Endothelial cell of umbilical vein (primary cell): ENCODE results near the gene NTN1. TPM values are rescaled to one million over a fixed set of nuclear protein-coding genes. Genes with fewer than 3 reads are reported as not detected.

Experiments
- BruUV-seq: library from RNA; stranded (reverse); fragments of 400-500 nt; replicated peaks from 2 replicates; lab custom pipeline; 2021; lab: Mats Ljungman, UMichigan
- CTCF ChIA-PET: fragments of 300-600, 350-600 bp; sonication (Branson Sonifier 250); formaldehyde crosslinking; loops from one replicate; lab custom pipeline; 2021; ENCODE audit warnings: antibody characterized with exemption, inconsistent platforms; lab: Charles Lee
- POLR2A ChIA-PET: fragments of 300-600, 350-600 bp; sonication (Branson Sonifier 250); formaldehyde crosslinking; loops from one replicate; lab custom pipeline; 2021; ENCODE audit warnings: antibody characterized with exemption, inconsistent platforms; lab: Charles Lee
- DNase-seq: peaks from one replicate; pipeline ENCODE4 v3.0.0-alpha.2; 2011; ENCODE audit warnings: low read depth, low spot score
- FAIRE-seq: peaks from 2 replicates; lab custom pipeline; 2011; peaks lifted over from hg19 to GRCh38; lab: Jason Lieb, UNC
- H2AFZ ChIP-seq: 2 replicates; pipeline ENCODE4 v1.6.0; 2012; ENCODE audit warnings: low read depth, low read length, control low read depth, inconsistent platforms
- H3K27ac ChIP-seq: 2 replicates; pipeline ENCODE4 v1.5.1; 2011; ENCODE audit warnings: low read depth, mild to moderate bottlenecking, control low read depth, low read length, moderate library complexity; ENCODE audit not compliant: insufficient read depth
- H3K27me3 ChIP-seq, 2 experiments: 2 replicates each; pipeline versions ENCODE4 v1.6.0 to v1.6.1; 2011; ENCODE audit warnings: low read length in 2 of 2, mixed read lengths in 1 of 2; ENCODE audit not compliant: control insufficient read depth in 2 of 2, insufficient read depth in 2 of 2
- H3K36me3 ChIP-seq, 2 experiments: 2 replicates in 1 of 2; 3 replicates in 1 of 2; pipeline ENCODE4 v1.5.1; 2011; ENCODE audit warnings: low read length in 2 of 2, mild to moderate bottlenecking in 1 of 2, moderate library complexity in 1 of 2; ENCODE audit not compliant: control insufficient read depth in 2 of 2, insufficient read depth in 2 of 2; ENCODE audit errors: extremely low read depth in 1 of 2
- H3K4me1 ChIP-seq: 3 replicates; pipeline ENCODE4 v1.5.1; 2011; ENCODE audit warnings: mild to moderate bottlenecking, low read length; ENCODE audit not compliant: control insufficient read depth, insufficient read depth; ENCODE audit errors: extremely low read depth
- H3K4me2 ChIP-seq: 2 replicates; pipeline ENCODE4 v1.6.1; 2011; ENCODE audit warnings: low read length, control low read depth, mixed read lengths; ENCODE audit not compliant: insufficient read depth
- H3K4me3 ChIP-seq, 3 experiments: fragments of 200-600 bp in 1 of 3; sonication (generic), shearing (Covaris generic) in 1 of 3; replicated peaks in 1 of 3; 2 replicates each; pipeline ENCODE4 v1.5.1; 2011 to 2016; ENCODE audit warnings: control low read depth in 3 of 3, low read length in 3 of 3, mild to moderate bottlenecking in 2 of 3, inconsistent platforms in 1 of 3, low read depth in 1 of 3, moderate library complexity in 1 of 3; ENCODE audit not compliant: insufficient read depth in 1 of 3
- H3K79me2 ChIP-seq: 2 replicates; pipeline ENCODE4 v1.6.0; 2012; ENCODE audit warnings: low read length, inconsistent platforms; ENCODE audit not compliant: control insufficient read depth, insufficient read depth
- H3K9ac ChIP-seq: replicated peaks from 2 replicates; pipeline ENCODE3; 2011; ENCODE audit warnings: low read length, control low read depth; ENCODE audit not compliant: insufficient read depth; ENCODE audit errors: extremely low read depth
- H3K9me1 ChIP-seq: replicated peaks from 3 replicates; pipeline ENCODE4 v1.6.0; 2011; ENCODE audit warnings: mild to moderate bottlenecking, low read length; ENCODE audit not compliant: control insufficient read depth, insufficient read depth; ENCODE audit errors: extremely low read depth
- H3K9me3 ChIP-seq: replicated peaks from 2 replicates; pipeline ENCODE4 v1.5.1; 2012; ENCODE audit warnings: low read length, inconsistent platforms; ENCODE audit not compliant: control insufficient read depth, insufficient read depth
- H4K20me1 ChIP-seq: replicated peaks from 2 replicates; pipeline ENCODE3; 2011; ENCODE audit warnings: mild to moderate bottlenecking, low read length; ENCODE audit not compliant: control insufficient read depth, insufficient read depth; ENCODE audit errors: extremely low read depth
- CTCF ChIP-seq, 2 donors: IDR thresholded peaks; 1 replicate in 1 of 2; 2 replicates in 1 of 2; pipeline ENCODE4 v1.5.1; 2011; ENCODE audit warnings: low read length in 2 of 2, mild to moderate bottlenecking in 2 of 2, moderate library complexity in 2 of 2, control low read depth in 1 of 2, inconsistent platforms in 1 of 2, low read depth in 1 of 2; ENCODE audit not compliant: insufficient read depth in 1 of 2; ENCODE audit errors: extremely low read depth in 1 of 2
- EZH2 ChIP-seq: IDR thresholded peaks from 2 replicates; pipeline ENCODE4 v1.6.1; 2012; ENCODE audit warnings: borderline replicate concordance, low read depth, mild to moderate bottlenecking, moderate library complexity, low read length, inconsistent platforms; ENCODE audit not compliant: severe bottlenecking
- FOS ChIP-seq: IDR thresholded peaks from 2 replicates; pipeline ENCODE4 v1.6.1; 2011; ENCODE audit warnings: mild to moderate bottlenecking, low read length, moderate library complexity, borderline replicate concordance; ENCODE audit not compliant: insufficient read depth
- GATA2 ChIP-seq: IDR thresholded peaks from 2 replicates; pipeline ENCODE4 v1.7.0; 2011; ENCODE audit warnings: low read depth, mild to moderate bottlenecking, moderate library complexity, mixed read lengths, low read length; ENCODE audit not compliant: insufficient read length, insufficient read depth
- JUN ChIP-seq: IDR thresholded peaks from 2 replicates; pipeline ENCODE4 v1.6.1; 2011; ENCODE audit warnings: borderline replicate concordance, low read depth; ENCODE audit not compliant: insufficient read length, insufficient read depth
- MYC ChIP-seq: IDR thresholded peaks from one replicate; pipeline ENCODE4 v1.6.1; 2011; ENCODE audit warnings: mild to moderate bottlenecking, low read depth, low read length
- POLR2A ChIP-seq: IDR thresholded peaks from 2 replicates; pipeline ENCODE4 v1.6.1; 2012; ENCODE audit warnings: low read depth, mild to moderate bottlenecking, control low read depth, low read length
- POLR2AphosphoS5 ChIP-seq: IDR thresholded peaks from 2 replicates; pipeline ENCODE4 v1.6.1; 2012; ENCODE audit warnings: low read depth, mild to moderate bottlenecking, control low read depth, low read length, moderate library complexity; ENCODE audit not compliant: insufficient read depth
- dilution Hi-C: fragments of 300-500 bp; cut with MboI; formaldehyde crosslinking; loops from one replicate; pipeline ENCODE4 v1.15.0; 2019; ENCODE audit warnings: low sequenced_read_pairs; ENCODE audit not compliant: extremely low pct_ligation_motif_present
- intact Hi-C: fragments of 100-400 bp; cut with micrococcal nuclease; formaldehyde crosslinking; loops from one replicate; pipeline ENCODE4 v1.10.0; 2022
- polyA plus RNA-seq, 4 experiments: library from polyadenylated mRNA; depleted of rRNA in 3 of 4; stranded (reverse) in 3 of 4; unstranded in 1 of 4; fragments of >200 nt; gene quantifications; 2 replicates each; pipeline versions ENCODE4 v1.2.1 to v1.2.3, GENCODE V29; 2011 to 2012; ENCODE audit warnings: missing spikeins in 1 of 4
- total RNA-seq: library from RNA; stranded (reverse); gene quantifications from 2 replicates; pipeline ENCODE4 v1.2.3, GENCODE V29; 2021
- TF ChIP-seq, protein P1 (sequence below): IDR thresholded peaks from 2 replicates; pipeline ENCODE4 v1.6.1; 2011; ENCODE audit not compliant: insufficient read depth, insufficient read length

The NTN1 gene
- total and polyA plus RNA-seq, 2 donors (not counting 3 experiments of a cell fraction or from before 2014, with no cell fraction given) = 0.10 to 0.18 TPM

- dilution Hi-C loops (no loop called here), intact Hi-C loops (no loop called here)
- H3K4me3 ChIP-seq = no peak overlapping the region
Measured at GRCh38 chr17:9279893-9280292, 258.6 kb downstream of the NTN1 start.

More at GRCh38 chr17:9279893-9280292, 258.6 kb downstream of the NTN1 start:
- BruUV-seq = no TSS peak
- no peaks in the 10 kb centered on the region for H3K9me3 ChIP-seq
- DNase-seq (no peak), FAIRE-seq (no peak)
- H3K79me2 ChIP-seq = no peaks in the 10 kb centered on the region
- H3K27me3 ChIP-seq = no peaks in the 10 kb centered on the region
- CTCF ChIA-PET = interaction anchor here (2.9 kb wide), 1 partner anchor 12 kb away, joined by 14 read pairs; no protein-coding TSS in a partner anchor
- H3K9ac ChIP-seq = no peak overlapping the region
- H4K20me1 ChIP-seq = no peaks in the 10 kb centered on the region
- POLR2A ChIA-PET = no interaction called here
- H3K36me3 ChIP-seq = no peaks in the 10 kb centered on the region
- H3K9me1 ChIP-seq = no peaks in the 10 kb centered on the region
- no peak overlapping the region for H3K27ac ChIP-seq
- no peaks in the 10 kb centered on the region for H3K4me1 ChIP-seq
- no peak overlapping the region for H2AFZ ChIP-seq
- no peak overlapping the region for H3K4me2 ChIP-seq
- no peak for TF ChIP-seq CTCF (IDR thresholded peaks at IDR 0.05; ENCODE audit: extremely low read depth in 1 of 2, insufficient read depth in 1 of 2, low read depth in 1 of 2, low read length in 2 of 2)
- no peak for TF ChIP-seq POLR2A
- TF ChIP-seq, protein P1, sequence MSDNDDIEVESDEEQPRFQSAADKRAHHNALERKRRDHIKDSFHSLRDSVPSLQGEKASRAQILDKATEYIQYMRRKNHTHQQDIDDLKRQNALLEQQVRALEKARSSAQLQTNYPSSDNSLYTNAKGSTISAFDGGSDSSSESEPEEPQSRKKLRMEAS = no peak
- no peak for TF ChIP-seq POLR2AphosphoS5
- TF ChIP-seq GATA2 = no peak
- no peak for TF ChIP-seq FOS
- no peak for TF ChIP-seq JUN
- no peak for TF ChIP-seq EZH2
- no peak for TF ChIP-seq MYC
